A549 (cell line): ENCODE data around the gene DRAXIN.

Experiments
- CTCF ChIP-seq: fragments of >200 bp; sonication (Bioruptor Twin); formaldehyde crosslinking; IDR thresholded peaks from 3 replicates; pipeline ENCODE4 v1.5.1; 2016
- HES2 ChIP-seq: fragments of >200 bp; sonication (Bioruptor Twin); formaldehyde crosslinking; IDR thresholded peaks from 2 replicates; pipeline ENCODE4 v1.6.1; 2016
- RNF2 ChIP-seq: fragments of 200-600 bp; sonication (generic); IDR thresholded peaks from 2 replicates; pipeline ENCODE4 v1.6.1; 2016; ENCODE audit warnings: low read depth, mild to moderate bottlenecking, antibody characterized with exemption, moderate library complexity, borderline replicate concordance
- ZSCAN20 ChIP-seq: fragments of 250-450 bp; sonication (Bioruptor Pico); IDR thresholded peaks from 2 replicates; pipeline ENCODE4 v1.8.0; 2022; ENCODE audit warnings: mild to moderate bottlenecking, moderate library complexity

- TF ChIP-seq RNF2 (no peak), ZSCAN20 (CRISPR knock-in tag) (no peak), HES2 (no peak), CTCF (no peak)
Observed at GRCh38 chr1:11707621-11708276, 16.2 kb downstream of the DRAXIN start.
